IPS-20b (cell line): Measurements from ENCODE around the gene CEP72.
"Not testable (repeated sequence)": the region's sequence is repeated elsewhere in the genome, so short reads cannot be mapped to it uniquely, and the experiment has no call there.

Experiments
- H3K27ac ChIP-seq: one replicate; pipeline ENCODE4 v1.5.1; 2013; ENCODE audit warnings: low read length
- H3K27me3 ChIP-seq: 2 replicates; pipeline ENCODE4 v1.6.1; 2013; ENCODE audit warnings: mild to moderate bottlenecking, low read length, inconsistent platforms; ENCODE audit not compliant: insufficient read depth
- H3K36me3 ChIP-seq: 2 replicates; pipeline ENCODE4 v1.6.1; 2013; ENCODE audit warnings: low read depth, mild to moderate bottlenecking, inconsistent platforms, low read length, moderate library complexity; ENCODE audit not compliant: insufficient read depth
- H3K4me1 ChIP-seq: 2 replicates; pipeline ENCODE4 v1.6.1; 2013; ENCODE audit warnings: mild to moderate bottlenecking, control low read depth, inconsistent platforms, low read length, moderate library complexity; ENCODE audit not compliant: insufficient read depth
- H3K4me3 ChIP-seq: 2 replicates; pipeline ENCODE4 v1.5.1; 2013; ENCODE audit warnings: mild to moderate bottlenecking, low read length, inconsistent platforms
- H3K9ac ChIP-seq: 2 replicates; pipeline ENCODE4 v1.6.1; 2013; ENCODE audit warnings: low read depth, mild to moderate bottlenecking, inconsistent platforms, low read length, moderate library complexity
- H3K9me3 ChIP-seq: 2 replicates; pipeline ENCODE4 v1.6.1; 2013; ENCODE audit warnings: mild to moderate bottlenecking, low read depth, low read length, inconsistent platforms; ENCODE audit not compliant: insufficient read depth

Gene CEP72

DNA sequence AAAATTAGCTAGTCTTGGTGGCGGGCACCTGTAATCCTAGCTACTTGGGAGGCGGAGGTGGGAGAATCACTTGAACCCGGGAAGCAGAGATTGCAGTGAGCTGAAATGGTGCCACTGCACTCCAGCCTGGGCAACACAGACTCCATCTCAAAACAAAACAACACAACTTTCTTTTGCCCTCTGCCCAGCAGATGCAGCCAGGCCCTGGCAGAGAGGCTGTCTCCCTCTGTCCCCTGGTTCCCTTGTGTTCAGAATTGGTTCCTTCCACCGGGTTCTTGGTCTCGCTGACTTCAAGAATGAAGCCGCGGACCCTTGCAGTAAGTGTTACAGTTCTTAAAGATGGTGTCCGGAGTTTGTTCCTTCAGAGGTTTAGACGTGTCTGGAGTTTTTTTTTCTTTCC is 30.2 kb upstream of the CEP72 start:
- Histone ChIP-seq H3K4me3 (no peak overlapping the region), H3K9me3 (no peaks in the 10 kb centered on the region), H3K27ac (no peak overlapping the region), H3K9ac (no peak overlapping the region), H3K36me3 (no peaks in the 10 kb centered on the region), H3K4me1 (no peaks in the 10 kb centered on the region; the same call in 1 of the 2 replicates), H3K27me3 (peaks cover 15% of the 10 kb centered on the region; the same call in 1 of the 2 replicates)

DNA sequence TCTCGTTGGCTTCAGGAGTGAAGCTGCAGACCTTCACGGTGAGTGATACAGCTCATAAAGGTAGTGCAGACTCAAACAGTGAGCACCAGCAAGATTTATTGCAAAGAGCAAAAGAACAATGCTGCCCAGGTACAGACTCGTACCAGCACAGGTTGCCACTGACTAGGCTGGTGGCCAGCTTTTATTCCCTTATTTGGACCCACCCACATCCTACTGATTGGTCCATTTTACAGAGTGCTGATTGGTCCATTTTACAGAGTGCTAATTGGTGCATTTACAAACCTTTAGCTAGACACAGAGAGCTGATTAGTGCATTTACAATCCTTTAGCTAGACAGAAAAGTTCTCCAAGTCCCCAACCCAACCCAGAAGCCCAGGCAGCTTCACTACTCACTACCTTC is 29.7 kb upstream of the CEP72 start:
- H3K4me3 ChIP-seq: not testable (repeated sequence)
- peaks cover 15% of the 10 kb centered on the region; the same call in 1 of the 2 replicates for H3K27me3 ChIP-seq

DNA sequence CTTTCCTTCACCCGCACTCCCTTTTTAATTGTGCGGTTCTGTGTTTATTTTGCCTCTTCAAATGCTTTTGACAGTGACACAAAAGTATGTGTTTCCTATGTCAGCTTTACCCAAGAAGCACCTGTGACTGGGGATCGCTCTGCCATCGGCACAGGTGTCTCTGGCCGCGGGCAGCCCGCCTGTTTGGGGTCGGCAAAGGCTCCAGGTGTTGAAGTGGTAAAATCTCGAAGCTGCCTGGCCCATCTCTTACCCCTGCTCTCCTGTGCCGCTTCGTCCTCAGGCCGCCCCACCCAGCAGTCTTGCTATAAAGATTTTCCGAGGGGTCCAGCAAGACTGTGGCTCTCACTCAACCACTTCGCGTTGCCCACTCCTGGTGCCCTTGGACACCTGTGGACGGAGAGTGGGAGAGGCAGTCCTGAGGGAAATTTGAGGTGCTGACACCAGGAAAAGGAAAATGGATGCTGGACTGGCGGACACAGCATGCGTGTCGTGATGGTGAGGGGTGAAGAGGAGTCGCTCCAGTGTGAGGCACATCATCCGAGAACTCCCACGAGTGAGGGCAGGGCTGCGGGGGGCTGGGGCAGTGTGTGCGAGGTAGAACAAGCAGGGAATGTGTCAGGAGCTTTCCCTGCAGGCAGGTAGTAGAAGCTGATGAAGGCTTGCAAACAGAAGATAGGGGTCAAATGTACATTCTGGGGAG is 29.1 kb upstream of the CEP72 start:
- no peaks in the 10 kb centered on the region; the same call in 1 of the 2 replicates for H3K4me1 ChIP-seq
- no peak overlapping the region for H3K4me3 ChIP-seq
- no peaks in the 10 kb centered on the region for H3K36me3 ChIP-seq
- H3K27me3 ChIP-seq: peaks cover 20% of the 10 kb centered on the region
- H3K9ac ChIP-seq: no peak overlapping the region
- no peak overlapping the region for H3K27ac ChIP-seq
- no peaks in the 10 kb centered on the region for H3K9me3 ChIP-seq

More for the DNA sequence above, 29.7 kb upstream of the CEP72 start:
- H3K4me1 ChIP-seq, H3K27ac ChIP-seq, H3K9me3 ChIP-seq, H3K9ac ChIP-seq, H3K36me3 ChIP-seq: not testable (repeated sequence)

DNA sequence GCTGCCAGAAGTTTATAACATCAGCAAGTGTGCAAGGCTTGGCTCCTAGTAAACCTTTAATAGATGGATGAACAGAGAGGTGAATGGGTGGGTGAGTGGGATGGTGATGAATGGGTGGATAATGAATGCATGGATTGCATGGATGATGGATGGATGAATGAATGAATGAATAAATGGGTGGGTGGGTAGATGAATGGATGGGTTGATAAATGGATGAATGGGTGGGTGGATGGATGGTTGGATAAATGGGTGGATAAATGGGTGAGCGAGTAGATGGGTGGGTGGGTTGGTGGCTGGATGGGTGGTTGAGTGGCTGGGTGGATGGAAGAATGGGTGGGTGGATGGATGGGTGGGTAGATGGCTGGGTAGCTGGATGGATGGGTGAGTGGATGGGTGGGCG is 28.5 kb upstream of the CEP72 start:
- no peaks in the 10 kb centered on the region; the same call in 1 of the 2 replicates for H3K4me1 ChIP-seq
- H3K9me3 ChIP-seq: no peaks in the 10 kb centered on the region
- no peak overlapping the region for H3K27ac ChIP-seq
- no peaks in the 10 kb centered on the region for H3K36me3 ChIP-seq
- H3K27me3 ChIP-seq: peaks cover 26% of the 10 kb centered on the region
- no peak overlapping the region for H3K9ac ChIP-seq
- H3K4me3 ChIP-seq: no peak overlapping the region

DNA sequence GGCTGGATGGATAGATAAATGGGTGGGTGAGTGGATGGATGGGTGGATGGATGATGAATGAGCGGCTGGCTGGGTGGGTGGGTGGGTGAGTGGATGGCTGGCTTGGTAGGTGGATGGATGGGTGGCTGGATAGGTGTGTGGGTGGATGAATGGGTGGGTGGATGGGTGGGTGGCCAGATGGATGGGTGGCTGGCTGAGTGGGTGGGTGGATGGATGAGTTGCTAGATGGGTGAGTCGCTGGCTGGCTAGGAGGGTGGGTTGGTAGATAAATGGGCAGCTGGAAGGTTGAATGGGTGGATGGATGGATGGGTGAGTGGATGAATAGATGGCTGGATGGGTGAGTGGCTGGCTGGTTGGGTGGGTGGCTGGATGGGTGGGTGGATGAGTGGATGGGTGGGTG is 27.9 kb upstream of the CEP72 start:
- no peak overlapping the region for H3K4me3 ChIP-seq
- no peaks in the 10 kb centered on the region for H3K9me3 ChIP-seq
- no peak overlapping the region for H3K9ac ChIP-seq
- H3K36me3 ChIP-seq: no peaks in the 10 kb centered on the region
- H3K4me1 ChIP-seq: no peaks in the 10 kb centered on the region; the same call in 1 of the 2 replicates
- no peak overlapping the region for H3K27ac ChIP-seq
- H3K27me3 ChIP-seq: peaks cover 31% of the 10 kb centered on the region

DNA sequence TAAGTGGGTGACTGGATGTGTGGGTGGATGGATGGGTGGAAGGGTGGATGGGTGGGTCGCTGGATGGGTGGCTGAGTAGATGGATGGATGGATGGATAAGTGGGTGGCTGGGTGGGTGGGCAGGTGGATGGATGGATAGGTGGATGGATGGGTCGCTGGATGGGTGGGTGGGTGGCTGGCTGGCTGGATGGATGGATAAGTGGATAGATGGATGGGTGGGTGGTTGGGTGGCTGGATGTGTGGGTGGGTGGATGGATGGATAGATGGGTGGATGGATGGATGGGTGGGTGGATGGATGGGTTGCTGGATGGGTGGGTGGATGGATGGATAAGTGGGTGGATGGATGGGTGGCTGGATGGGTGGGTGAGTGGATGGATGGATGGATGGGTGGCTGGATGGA is 27.3 kb upstream of the CEP72 start:
- Histone ChIP-seq H3K36me3 (no peaks in the 10 kb centered on the region), H3K27ac (no peak overlapping the region), H3K9me3 (no peaks in the 10 kb centered on the region), H3K4me3 (no peak overlapping the region), H3K4me1 (no peaks in the 10 kb centered on the region; the same call in 1 of the 2 replicates), H3K27me3 (peaks cover 33% of the 10 kb centered on the region), H3K9ac (no peak overlapping the region)

DNA sequence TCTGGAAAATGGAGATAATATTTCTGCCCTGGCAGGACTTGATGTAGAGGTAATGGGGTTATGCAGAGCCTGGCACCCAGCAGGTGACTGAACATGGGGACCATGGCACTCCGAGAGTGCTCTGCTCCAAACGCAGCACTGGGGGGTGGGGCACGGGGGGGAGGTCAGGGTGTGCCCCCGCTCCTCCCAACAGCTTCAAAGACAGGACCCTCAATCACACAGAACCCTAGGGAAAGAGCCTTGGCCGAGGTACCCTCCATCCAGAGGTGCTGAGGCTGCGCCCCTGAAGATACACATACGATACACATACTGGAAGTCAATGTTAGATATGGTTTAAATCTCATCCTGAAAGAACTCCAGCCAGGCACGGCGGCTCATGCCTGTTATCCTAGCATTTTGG is 26.6 kb upstream of the CEP72 start:
- no peak overlapping the region for H3K9ac ChIP-seq
- H3K36me3 ChIP-seq: no peaks in the 10 kb centered on the region

DNA sequence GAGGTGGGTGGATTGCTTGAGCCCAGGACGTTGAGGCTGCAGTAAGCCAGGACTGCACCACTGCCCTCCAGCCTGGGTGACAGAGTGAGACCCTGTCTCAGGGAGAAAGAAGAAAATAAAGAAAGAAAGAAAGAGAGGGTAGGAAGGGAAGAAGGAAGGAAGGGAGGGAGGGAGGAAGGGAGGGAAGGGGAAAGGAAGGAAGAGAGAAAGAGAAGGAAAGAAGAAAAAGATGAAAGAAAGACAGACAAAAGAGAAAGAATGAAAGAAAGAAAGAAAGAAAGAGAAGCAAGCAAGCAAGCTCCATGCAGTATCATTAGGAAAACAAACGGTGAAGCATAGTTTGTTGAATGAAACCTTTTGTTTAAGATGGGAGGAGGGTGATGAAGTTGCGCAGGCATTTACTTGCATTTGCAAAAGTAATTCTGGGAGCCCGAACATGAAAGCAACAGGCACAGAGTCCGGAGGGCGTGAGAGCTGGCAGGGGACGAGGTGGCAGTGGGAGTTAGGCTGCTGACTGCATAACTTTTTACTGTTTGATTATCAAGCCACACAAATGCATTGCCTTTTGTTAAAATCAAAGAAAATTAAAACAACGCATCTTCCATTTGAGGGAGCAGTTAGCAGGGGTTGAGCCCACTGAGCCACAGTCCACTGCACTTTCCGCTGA is 26.0 kb upstream of the CEP72 start:
- H3K4me1 ChIP-seq: no peaks in the 10 kb centered on the region; the same call in 1 of the 2 replicates
- H3K9ac ChIP-seq: no peak overlapping the region
- no peaks in the 10 kb centered on the region for H3K9me3 ChIP-seq
- H3K36me3 ChIP-seq: no peaks in the 10 kb centered on the region
- H3K27me3 ChIP-seq: peaks cover 29% of the 10 kb centered on the region
- H3K27ac ChIP-seq: no peak overlapping the region
- no peak overlapping the region for H3K4me3 ChIP-seq

More for the DNA sequence above, 26.6 kb upstream of the CEP72 start:
- H3K4me1 ChIP-seq: no peaks in the 10 kb centered on the region; the same call in 1 of the 2 replicates
- no peak overlapping the region for H3K27ac ChIP-seq
- no peaks in the 10 kb centered on the region for H3K9me3 ChIP-seq
- peaks cover 32% of the 10 kb centered on the region for H3K27me3 ChIP-seq
- no peak overlapping the region for H3K4me3 ChIP-seq

DNA sequence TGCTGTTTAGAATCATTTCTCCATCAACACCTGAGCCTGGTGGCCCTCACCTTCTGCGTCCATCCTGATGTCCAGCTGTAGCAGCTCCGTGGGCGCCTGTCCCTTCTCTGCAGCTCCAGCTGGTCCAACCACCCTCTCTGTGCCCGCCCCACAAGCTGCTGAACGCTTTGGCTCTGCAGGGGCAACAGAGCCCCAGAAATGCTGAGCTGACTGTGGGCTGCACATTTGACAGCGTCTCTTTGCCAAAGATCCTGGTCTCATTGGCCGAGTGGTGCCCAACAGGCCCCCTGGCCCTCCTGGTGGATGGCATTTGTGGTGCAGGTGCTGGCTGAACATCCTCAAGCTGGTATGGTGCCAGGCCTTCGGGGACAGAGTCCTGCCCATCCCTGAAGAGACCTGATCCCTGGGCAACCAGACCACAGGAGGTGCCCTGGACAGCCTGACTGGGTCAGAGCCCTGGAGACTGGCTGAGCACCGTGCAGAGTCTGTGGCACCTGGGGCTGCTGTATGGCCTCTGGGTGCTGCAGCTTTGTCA is 25.3 kb upstream of the CEP72 start:
- H3K4me1 ChIP-seq: no peaks in the 10 kb centered on the region; the same call in 1 of the 2 replicates

DNA sequence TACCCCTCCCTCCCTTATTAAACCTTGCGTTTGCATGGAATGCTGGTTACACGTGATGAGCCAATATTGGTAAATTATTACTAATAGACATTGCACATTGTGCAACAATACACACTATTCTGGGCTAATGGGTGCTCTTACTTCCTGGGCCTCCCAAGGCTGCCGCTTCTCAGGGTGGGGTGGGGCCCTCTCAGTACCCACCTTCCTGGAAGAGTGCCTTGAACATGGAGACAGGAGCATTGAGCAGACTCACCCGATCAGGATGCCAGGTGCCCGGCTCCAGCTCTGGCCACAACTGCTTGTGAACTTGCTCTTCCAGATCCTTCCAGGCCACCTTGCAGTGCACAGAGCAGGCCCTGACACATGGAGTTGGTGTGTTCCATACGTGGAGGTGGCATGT is 24.7 kb upstream of the CEP72 start:
- H3K9ac ChIP-seq: no peak overlapping the region
- no peaks in the 10 kb centered on the region; the same call in 1 of the 2 replicates for H3K4me1 ChIP-seq
- H3K27me3 ChIP-seq: peaks cover 29% of the 10 kb centered on the region
- H3K36me3 ChIP-seq: no peaks in the 10 kb centered on the region
- no peak overlapping the region for H3K27ac ChIP-seq
- H3K9me3 ChIP-seq: no peaks in the 10 kb centered on the region
- H3K4me3 ChIP-seq: no peak overlapping the region

More for the DNA sequence above, 25.3 kb upstream of the CEP72 start:
- Histone ChIP-seq H3K36me3 (no peaks in the 10 kb centered on the region), H3K27ac (no peak overlapping the region), H3K9ac (no peak overlapping the region), H3K9me3 (no peaks in the 10 kb centered on the region), H3K27me3 (peaks cover 29% of the 10 kb centered on the region), H3K4me3 (no peak overlapping the region)

DNA sequence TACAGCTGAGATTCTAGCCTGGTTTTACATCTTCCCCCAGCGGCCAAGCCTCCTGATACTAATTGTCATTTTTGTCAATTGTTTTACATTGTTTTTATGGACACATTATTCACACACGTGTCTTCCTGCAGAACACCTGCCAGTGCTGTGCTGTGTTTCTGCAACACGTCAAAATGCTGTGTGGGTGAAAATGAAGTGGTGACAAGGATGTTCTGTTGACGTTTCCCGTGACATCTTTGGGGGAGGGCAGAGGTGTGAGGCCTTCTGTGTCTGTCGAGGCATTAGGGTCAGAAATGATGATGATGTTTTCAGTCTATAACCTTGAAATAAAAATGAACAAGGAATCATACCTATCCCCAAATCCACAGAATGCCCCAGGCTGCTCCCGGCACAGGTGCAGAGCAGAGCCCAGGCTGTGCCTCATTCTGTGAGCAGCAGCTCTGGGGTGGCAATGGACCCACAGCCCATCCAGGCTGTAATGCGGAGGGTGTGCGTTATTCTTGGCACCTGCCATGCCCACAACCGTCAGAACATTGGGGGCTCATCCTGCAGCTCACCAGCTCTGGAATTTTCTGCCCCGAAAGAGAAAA is 23.6 kb upstream of the CEP72 start:
- no peaks in the 10 kb centered on the region for H3K36me3 ChIP-seq
- H3K27me3 ChIP-seq: peaks cover 29% of the 10 kb centered on the region
- H3K4me1 ChIP-seq: no peaks in the 10 kb centered on the region; the same call in 1 of the 2 replicates
- no peak overlapping the region for H3K9ac ChIP-seq
- H3K4me3 ChIP-seq: no peak overlapping the region
- H3K27ac ChIP-seq: no peak overlapping the region
- no peaks in the 10 kb centered on the region for H3K9me3 ChIP-seq
